Upper lobe of left lung (tissue), 4 donors: ENCODE data around the gene MSI1.

ENCODE experiments used
- POLR2AphosphoS5 ChIP-seq, 2 donors: sonication (generic); formaldehyde crosslinking; IDR thresholded peaks; one replicate each; pipeline ENCODE4 v1.5.1; 2017; ENCODE audit warnings: antibody characterized with exemption in 2 of 2
- TF ChIP-seq, protein P1 (sequence below), 6 experiments: fragments of 450-650 bp in 4 of 6; fragments of 200-600 bp in 2 of 6; sonication (generic) in 2 of 6; IDR thresholded peaks; one replicate each; pipeline ENCODE4 v1.5.1; 2016 to 2019; ENCODE audit warnings: antibody characterized with exemption in 6 of 6

DNA sequence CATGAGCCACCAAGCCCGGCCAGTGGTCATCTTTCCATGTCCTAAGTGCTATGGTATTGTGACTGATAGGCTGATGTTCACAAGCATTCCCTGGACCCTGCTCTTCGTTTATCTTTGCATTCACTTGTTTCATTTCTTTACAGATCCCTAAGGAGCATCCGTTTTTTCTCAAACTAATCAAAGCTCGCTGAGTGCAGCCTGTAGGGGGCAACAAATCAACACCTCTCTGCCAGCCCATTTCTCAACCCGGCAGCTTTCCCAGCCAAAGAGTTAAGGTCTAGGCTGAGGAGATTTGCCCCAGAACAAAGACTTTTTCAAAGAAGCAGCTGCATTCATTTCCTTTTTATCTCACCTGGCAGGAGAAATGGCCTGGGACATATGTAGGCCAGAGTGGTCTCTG is 54.7 kb downstream of the MSI1 start:
- TF ChIP-seq, protein P1, sequence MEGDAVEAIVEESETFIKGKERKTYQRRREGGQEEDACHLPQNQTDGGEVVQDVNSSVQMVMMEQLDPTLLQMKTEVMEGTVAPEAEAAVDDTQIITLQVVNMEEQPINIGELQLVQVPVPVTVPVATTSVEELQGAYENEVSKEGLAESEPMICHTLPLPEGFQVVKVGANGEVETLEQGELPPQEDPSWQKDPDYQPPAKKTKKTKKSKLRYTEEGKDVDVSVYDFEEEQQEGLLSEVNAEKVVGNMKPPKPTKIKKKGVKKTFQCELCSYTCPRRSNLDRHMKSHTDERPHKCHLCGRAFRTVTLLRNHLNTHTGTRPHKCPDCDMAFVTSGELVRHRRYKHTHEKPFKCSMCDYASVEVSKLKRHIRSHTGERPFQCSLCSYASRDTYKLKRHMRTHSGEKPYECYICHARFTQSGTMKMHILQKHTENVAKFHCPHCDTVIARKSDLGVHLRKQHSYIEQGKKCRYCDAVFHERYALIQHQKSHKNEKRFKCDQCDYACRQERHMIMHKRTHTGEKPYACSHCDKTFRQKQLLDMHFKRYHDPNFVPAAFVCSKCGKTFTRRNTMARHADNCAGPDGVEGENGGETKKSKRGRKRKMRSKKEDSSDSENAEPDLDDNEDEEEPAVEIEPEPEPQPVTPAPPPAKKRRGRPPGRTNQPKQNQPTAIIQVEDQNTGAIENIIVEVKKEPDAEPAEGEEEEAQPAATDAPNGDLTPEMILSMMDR (IDR thresholded peaks at IDR 0.05), result no peak
- no peak for TF ChIP-seq POLR2AphosphoS5 (IDR thresholded peaks at IDR 0.05)
